Effector CD4-positive, alpha-beta T cell (primary cell): Measurements from ENCODE around the gene DCDC2C.
"Not testable (repeated sequence)": the region's sequence is repeated elsewhere in the genome, so short reads cannot be mapped to it uniquely, and the experiment has no call there.

Experiments
- DNase-seq: peaks from one replicate; pipeline ENCODE4 v3.0.0-alpha.2; 2020

Gene DCDC2C

DNA sequence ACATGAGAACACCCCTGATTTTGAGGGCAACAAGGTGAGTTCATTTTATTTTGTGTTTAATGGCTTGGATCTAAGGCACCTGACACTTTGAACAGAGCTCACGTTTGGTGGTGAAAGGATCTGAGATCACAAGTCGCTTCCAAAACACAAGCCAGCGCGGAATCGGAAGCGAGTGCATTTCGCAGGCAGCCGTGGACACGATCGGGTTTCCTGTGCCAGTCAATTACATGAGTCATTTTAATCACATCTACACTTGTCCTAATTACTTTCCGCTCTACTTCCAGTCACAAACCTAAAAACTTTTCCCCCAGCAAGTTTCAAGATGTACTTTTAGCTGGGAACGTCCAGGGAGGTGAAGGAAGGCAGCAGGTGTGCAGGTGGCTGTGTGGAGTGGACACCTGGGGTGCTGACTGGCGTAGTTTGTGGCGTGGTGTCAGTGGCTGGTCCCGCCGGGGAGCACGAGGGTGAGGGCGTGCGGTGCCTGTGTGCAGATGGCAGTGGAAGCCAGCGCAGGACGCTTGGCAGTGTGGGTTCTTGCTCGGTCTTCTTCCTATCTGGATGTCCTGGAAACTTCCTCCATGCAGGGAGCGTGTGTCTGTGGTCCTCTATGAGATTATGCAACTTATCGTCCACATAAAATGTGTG lies 75.6 kb downstream of the DCDC2C start:
- no peak for DNase-seq

DNA sequence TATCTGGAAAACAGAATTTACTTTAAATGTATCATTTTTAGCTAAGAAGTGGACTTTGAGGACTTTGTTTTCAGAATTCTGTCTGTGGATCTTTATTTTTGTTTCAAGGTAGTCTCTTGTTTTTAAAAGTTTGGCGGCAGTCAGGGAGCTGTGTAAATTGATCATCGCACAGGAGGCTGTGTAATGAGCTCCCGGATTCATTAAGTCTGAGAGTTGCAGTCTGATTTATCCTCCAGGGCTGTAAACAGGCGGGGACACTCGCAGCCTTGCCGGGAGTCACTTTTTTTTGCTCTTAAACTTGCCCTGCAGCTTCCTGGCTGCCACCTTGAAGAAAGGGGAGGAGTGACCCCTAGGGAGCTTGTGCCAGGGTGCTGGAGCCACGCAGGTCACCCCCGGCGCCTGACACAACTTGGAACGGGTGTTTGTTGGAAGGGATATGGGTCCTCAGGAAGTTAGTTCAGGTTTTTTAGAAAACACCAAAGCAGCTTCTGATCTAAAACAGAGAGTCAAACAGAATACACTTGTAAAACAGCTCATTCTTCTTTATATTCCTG lies 76.2 kb downstream of the DCDC2C start:
- DNase-seq, result no peak

DNA sequence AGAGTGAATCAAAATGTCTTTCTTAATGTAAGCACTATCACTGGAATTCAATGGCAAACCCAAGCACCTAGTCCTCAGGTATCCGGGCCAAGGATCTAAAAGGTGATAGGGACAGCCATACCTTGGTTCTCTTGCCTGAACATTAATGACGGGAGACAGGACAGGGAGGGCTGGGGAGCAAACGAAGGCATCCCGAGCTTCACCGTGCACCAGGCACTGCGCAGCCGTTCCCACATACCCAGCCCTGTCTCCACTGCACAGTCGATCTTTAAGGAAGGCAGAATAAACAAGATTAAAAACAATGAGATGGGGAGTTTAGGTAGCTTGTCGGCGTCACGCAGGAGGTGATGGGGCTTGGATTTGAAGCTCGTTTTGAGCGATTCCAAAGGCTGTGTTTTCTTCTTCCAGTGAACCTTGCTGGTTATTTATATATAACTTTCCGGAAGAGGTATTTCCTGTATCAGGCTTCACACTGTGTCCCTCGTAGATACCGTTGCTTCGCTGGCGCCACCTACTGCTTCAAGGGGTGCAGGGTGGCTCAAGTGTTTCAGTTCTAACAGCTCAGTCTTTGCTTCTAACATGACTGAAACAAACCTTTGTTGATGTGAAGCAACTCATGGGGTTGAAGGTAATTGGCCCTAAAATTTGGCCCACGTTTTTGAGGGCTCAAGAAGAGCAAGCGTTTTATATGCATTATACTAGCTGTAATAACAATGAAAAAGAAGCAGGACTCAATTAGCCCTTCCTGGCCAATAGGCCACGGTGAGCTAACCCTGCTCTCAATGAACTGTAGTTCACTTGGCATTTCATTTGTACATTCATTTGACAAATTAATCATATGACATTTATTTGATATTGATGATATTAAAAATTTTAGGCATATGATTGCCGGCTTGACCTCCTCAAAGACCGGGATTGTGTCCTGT lies 77.4 kb downstream of the DCDC2C start:
- DNase-seq, result peak; percentile 12

DNA sequence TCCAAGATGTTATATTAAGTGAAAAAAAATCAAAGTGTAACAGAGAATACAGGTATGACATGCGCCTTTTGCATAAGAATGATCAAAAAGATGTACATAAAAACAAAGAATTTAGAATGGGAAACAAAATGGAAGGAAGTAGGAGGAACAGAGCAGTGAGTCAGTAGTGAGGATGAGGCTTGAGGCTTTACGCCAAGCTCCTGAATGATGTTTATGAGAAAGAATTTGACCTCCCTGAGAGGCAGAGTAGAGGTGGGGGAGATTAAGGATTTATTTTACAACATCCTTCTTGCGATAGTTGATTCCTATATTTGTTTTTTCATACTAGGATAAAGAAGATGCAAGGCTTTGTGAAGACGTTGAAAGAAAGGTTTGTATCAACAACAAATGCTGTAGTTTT lies 81.4 kb downstream of the DCDC2C start:
- DNase-seq, result no peak

DNA sequence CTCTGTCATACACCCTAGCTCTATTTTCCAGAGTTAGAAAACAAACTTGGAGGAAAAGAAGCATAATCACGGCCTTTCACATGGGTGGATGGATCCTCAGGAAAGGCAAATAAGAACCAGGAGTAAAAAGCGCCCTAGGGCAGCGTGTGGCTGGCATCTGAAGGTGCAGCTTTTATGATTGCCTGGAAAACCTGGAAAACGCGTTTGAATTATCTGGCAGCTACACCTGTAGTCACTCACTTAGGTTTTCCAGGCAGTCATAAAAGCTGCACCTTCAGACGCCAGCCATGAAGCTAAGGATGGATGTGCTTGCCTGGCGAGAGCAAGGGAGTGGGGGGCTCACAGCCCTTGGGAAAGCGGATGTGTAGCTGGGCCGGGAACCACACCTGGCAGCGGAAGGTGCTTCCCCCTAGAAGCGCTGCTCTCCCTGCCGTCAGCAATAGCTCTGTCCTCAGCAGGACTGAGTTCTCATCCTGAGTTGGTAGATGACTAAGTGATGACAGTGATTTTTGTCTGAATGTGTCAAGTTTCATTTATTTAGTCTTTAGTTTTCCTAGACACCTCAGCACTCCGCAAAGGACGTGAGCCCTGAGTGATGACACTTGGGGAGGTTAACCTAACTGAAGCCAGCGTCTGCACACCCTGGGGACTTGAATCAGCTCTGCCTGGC lies 82.0 kb downstream of the DCDC2C start:
- no peak for DNase-seq

DNA sequence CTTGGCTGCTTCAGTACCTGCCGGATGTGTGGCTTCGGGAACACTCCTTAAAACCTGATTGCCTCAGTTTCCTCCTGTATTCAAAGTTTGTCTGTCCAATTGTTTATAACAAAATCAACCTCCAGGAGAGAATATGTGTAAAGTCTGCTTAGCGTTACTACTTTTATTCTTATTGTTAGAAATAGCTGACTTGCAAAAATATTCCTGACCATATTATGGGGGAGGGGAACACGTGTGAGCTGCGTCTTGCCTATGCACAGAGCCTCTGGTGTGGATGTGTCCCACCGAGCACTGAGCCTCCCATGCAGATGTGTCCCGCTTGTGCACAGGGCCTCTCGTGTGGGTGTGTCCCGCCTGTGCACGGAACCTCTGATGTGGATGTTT lies 82.5 kb downstream of the DCDC2C start:
- no peak for DNase-seq

DNA sequence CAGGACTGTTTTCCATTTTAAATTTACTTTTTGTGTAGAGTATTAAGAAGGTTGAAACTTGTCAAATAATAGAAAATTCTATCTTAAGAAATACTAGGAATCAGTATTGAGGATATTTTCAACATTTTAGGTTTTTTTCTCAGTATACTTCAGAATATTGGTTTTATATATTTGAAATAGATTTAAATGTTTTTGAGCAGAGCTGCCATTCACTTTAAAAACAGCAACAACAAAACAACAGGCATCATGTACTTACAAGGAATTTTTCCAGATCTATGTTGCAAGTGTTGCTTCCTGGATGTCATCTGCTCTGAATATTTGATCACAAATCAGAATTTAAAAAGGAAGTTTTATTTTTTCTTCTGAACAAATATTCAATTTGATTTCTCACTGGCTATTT lies 84.4 kb downstream of the DCDC2C start:
- DNase-seq, result no peak

DNA sequence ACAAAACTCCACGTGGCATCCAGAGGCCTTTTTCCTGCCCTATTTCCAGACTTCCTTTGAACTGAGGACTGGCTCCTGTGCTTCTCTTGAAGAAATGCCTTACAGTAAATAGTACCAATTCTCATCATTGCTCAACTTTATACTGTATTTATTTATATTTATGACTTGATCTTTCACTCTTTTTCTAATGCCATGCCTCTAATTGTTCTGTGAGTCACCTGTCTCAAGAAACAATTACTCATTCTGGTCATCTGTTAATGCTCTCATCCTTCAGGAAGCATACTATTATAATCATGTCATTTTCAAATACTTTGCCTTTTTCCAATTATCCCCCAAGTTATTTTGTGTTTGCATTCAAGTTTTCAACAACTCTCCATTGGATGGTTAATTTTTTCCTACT lies 85.9 kb downstream of the DCDC2C start:
- DNase-seq, result no peak

DNA sequence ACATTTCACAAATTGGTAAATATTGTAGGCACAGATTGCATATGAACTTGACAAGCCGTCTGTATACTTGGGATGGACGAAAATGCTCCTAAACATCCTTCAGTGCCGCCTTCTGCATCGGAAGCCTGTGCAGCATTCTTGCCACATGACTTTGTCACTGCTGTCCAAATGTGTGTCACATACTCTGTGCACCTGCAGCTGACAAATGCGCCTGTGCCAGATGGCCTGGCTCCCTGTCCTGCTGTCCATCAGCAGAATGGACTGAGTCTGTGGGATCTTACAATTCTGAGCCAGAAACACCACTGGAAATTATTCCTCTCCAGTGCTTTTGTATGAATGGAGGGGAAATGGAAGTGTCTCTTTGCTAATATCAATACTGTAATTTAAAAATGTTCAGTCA lies 89.9 kb downstream of the DCDC2C start:
- DNase-seq, result no peak

DNA sequence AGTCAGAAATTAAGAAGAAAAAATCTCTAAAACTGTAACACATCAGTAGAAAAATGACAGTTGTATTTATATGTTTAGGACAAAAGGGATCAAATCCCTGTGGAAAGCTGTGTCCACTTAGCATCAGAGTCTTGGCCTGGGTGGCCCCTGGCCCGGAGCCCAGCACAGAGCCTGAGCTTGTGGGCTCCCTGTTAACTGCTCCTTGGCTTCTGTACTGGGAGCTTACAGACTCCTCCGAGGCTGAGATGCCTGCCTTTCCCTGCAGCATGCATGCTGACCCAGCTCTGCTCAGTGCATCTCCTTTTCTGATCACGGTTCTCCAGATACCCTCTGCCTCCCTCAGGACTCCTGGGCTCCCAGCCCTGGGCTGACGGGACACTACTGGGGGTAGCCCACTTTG lies 98.1 kb downstream of the DCDC2C start:
- DNase-seq, result no peak

DNA sequence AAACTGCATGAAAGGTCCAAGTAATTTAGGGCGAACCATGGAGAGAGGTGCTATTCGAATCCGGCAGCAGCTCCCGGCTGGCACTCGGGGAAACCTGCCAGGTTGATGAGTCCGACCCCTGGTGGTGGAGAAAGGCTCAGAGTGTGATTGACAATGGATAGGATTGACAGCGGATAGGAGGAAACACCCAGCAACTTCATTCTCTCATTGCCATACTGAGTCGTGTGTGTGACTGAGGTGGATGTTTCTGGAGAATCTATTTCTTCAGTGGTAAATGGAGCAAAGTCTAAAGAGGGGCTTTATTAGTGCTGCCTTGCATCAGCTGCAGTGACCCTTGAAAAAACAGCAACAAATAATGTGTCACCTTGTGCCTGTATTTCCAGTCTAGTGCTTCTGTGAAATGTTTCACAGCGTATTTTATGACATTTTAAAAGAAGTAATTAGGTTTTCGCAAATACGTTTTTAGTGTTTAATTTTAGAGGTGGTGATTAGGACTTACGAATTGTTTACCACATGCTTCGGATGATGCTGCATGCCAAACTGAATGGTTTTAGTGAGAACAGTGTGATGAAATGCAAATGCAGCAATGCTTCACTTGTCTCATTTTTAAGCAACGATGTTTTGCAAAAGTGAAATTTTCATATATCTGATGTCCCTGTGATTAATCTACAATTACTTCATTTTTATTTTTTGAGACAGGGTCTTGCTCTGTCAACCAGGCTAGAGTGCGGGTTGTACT lies 102.0 kb downstream of the DCDC2C start:
- no peak for DNase-seq

DNA sequence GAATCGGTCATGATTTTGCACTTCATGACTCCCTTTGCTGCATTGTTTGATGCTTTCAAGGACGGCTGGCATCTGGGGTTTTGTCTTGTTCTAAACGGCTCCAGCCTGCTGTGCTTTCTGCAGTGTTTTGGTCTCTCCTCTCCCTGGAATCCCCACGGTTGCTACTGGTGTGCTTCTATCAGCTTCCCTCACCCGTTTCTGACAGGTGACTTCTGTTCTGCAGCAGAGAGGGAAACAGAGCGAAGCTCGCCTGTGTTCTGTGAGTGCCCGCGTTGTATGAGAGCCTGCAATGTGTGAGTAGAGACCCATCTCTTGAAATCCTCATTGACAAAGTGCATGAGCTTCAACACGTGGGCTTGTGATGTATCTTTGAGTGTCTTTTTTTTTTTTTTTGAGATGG lies 102.8 kb downstream of the DCDC2C start:
- DNase-seq, result no peak

DNA sequence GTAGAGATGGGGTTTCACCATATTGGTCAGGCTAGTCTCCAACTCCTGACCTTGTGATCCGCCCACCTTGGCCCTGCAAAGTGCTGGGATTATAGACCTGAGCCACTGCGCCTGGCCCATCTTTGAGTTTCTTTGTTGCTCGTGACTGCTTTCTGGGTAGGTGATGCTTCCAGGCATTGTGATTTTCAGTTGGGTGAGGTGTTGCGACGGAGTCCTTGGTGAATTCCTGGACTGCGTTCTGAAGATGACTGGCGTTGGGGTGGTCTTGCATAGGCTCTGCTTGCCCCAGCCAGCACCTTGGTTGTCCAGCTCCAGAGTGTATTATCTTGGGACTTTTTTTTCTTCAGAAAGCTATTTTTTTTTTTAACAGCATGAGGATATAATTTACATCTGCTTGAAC lies 103.4 kb downstream of the DCDC2C start:
- DNase-seq, result no peak

DNA sequence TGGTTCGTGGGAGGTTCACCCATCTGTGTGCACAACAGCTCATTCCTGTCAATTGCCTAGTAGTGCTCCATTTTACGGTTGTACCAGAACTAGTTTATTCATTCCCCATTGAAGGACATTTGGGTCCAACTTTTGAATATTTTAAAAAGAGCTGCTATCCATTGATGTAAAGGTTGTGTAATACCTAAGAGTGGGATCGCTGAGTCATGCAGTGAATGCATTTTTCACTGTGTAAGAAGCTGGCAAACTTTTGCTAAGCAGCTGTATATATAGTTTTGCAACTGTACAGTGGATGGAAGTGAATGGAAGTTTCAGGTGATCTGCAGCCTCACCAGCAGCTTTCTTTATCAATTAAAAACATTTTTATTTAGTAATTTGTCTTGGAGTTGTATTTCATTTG lies 104.5 kb downstream of the DCDC2C start:
- DNase-seq, result no peak

DNA sequence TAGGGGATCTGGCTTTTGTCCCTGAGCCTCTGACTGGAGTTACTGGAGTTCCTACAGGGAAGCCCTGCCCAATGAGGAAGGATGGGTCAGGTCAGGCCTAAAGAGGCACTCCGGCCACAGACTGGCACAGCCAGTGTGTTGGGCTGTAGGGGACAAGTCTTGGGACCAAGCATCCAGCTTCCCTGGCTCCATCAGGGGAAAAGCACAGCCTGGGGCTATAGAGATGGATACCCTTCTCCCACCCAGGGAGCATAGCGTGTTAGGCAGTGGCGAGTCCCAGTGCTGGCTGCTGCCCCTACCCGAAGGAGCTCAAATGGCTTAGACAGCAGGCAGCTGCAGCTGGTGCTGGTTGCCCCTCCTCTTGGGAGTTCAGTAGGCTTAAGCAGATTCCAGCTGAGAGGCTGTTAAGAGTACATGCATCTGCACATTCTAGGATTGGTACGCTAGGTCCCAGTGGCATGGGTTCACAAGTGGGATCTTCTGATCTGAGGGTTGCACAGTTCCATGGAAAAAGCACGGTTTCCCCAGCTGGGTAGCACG lies 111.4 kb downstream of the DCDC2C start:
- no peak for DNase-seq

DNA sequence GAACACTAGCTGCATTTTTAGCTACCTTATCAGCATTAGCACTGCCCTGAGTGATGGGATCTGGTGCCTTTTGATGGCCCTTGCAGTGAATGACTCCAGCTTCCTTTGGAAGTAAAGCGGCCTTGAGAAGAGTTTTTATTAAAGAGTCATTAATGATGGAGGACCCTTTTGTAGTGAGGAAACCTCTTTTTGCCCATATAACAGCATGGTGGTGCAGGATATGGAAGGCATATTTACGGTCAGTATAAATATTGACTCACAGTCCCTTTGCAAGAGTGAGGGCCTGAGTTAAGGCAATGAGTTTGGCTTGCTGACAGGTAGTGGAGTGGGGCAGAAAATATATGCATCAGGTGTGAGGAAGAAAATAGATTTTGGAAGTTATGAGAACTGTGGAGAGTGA lies 113.8 kb downstream of the DCDC2C start:
- not testable (repeated sequence) for DNase-seq

DNA sequence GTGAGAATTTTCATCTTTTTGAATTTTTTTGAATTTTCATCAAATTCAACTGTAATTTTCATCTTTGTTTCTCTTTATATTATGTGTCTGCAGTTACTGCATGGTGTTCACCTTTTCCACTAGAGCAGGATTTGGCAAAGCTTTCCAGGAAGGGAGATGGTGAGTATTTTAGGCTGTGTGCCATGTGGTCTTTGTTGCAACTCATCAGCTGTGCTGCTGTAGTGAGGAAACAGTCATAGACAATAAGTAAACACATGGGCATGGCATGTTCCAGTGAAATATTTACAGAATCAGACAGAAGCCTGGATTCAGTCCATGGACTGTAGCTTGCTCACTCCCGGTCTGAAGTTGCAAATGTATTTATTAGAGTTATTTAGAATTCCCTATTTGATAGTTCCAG lies 120.4 kb downstream of the DCDC2C start:
- no peak for DNase-seq

DNA sequence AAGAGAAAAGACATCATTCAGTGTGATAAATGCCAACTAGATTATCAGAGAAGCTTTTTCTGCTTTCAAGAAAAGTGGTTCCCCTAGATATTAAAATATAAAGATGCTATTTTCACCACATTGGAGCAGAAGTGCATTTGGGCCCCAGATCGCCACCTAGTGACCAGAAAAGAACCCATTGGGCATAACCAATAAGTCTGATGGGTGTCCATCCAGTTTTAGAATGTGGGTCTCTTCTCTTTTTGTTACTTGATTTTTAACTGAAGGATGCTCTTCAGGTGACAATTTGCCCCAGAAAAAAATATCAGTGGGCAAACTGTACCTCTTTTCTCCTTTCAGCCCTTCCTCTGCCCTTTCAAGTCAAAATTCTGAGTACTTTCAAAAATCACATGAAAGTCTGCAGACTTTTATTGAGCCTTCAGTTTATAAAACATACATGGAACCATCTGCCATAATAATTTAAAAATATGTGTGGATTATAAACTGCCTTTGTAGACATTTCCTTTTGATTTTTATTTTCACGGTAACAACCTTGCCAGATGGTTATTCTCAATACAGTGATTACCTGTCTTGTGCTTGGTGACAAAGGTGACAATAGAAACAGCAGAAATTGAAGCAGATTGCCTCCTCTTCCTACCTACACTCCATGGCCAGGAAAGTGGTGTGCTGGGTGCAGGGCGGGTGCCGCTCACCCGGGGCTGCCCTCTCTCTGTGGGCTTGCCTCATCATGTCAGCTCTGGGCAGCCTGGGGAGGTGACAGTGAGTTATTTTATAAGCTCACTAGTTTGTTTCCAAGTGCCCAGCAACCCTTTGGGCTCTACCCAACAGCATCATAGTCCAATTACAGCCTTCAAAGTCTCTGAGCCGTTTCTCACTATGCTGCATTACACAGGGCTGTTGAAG lies 124.5 kb downstream of the DCDC2C start:
- no peak for DNase-seq

DNA sequence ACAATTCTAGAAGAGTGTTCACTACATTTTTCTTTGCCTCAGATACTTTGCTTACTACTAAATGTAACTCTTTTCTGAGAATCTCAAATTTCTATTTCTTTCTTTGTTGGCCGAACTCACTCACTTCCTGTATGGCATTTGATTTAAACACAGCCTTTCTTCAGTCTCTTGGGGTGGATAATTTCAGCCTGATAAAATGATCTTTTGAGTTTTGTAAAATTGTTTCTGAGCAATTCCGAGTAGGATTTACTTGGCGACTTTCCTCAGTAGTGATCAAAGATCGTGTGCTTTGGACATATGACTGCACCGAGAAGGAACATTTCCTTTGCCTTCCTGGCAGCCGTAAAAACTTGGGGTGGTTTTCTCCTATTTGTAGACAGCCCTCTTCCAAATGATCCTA lies 127.4 kb downstream of the DCDC2C start:
- DNase-seq, result no peak

DNA sequence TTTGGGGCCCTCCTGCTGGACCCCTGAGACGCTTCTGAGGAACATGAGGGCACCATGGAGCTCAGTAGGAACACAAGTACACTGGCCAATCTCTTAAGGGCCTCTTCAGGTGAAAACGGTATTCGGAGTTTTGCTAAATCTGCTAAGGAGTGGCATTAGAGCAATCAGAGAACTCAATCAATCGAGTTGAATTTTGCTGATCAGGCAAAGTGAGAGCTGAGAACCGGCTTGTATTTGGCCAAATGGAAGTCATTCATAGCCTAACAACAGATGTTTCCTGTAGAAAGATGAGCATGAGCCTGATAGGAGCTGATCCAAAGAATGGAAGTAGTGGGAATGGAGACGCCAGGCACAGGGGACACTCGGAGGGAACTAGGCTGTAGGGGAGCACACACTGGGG lies 133.7 kb downstream of the DCDC2C start:
- no peak for DNase-seq

DNA sequence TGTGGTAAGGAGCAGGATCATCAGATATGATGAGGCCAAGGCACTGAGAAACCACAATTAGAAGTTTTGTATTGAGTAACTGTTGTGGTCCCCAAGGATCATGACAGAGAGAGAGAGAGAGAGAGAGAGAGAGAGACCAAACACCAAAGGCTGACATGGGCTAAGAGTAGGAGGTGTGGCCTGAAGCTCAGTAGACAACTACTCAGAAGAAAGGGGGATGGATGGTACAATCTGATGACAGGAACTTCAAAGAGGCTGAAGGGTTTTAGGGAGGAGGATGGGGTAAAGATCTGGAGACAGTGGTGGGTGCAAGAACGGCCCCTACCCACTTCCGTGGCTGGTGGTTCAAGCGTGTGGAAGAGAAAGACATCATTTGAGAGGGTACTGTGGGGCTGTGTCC lies 135.0 kb downstream of the DCDC2C start:
- DNase-seq, result no peak

DNA sequence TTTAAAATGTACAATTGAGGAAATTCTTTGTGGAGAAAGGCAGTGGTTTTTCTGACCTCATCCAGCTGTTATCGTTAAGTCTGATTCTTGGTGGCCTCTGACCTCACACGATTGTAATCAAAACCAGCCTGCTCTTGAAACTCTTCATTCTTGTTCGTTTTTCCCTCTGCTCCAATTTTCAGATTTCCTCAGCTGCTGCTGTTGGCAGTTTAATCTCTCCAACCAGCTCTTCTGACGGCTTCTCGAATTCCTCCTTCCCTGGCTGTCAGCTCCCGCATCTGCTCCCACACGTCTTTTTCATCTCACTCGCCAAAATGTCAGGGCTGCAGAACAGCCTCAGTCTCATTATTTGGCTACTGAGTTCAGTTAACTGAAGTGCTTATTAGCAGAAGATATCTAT lies 136.1 kb downstream of the DCDC2C start:
- DNase-seq, result no peak
